MM.1S (cell line): ENCODE data around the gene DNAJA4.

Experiments used
- CTCF ChIP-seq: fragments of 300-600 bp; sonication (generic); IDR thresholded peaks from 2 replicates; pipeline ENCODE4 v1.5.1; 2016; ENCODE audit warnings: antibody characterized with exemption, low read length, mixed read lengths
- EZH2 ChIP-seq: fragments of 300-600 bp; sonication (generic); optimal IDR thresholded peaks from 2 replicates; pipeline ENCODE3; 2017; ENCODE audit warnings: low read depth, mild to moderate bottlenecking, antibody characterized with exemption, low read length, mixed read lengths
- EZH2phosphoT487 ChIP-seq: fragments of 300-600 bp; sonication (generic); IDR thresholded peaks from 2 replicates; pipeline ENCODE4 v1.6.1; 2018; ENCODE audit warnings: antibody characterized with exemption, low read length

GRCh38 chr15:78322243-78322642, 57.9 kb downstream of the DNAJA4 start:
- no peak for TF ChIP-seq CTCF
- TF ChIP-seq EZH2 = no peak
- TF ChIP-seq EZH2phosphoT487 = no peak
